Measurements from ENCODE around the gene MYOD1. TPM values are rescaled to one million over a fixed set of nuclear protein-coding genes. Genes with fewer than 3 reads are reported as not detected.
A peak's percentile ranks its signal among the peaks of the same experiment; 100 is the strongest.

Gene MYOD1
- total and polyA plus RNA-seq, 2 of the 13 experiments (the other 11 are each of a cell fraction or from before 2014, with no cell fraction given) = not detected

- 0 out of 2 replicates have a peak, but pooled peaks have one; percentile 27 for TF ChIP-seq ZBTB25 (CRISPR knock-in tag; IDR thresholded peaks at IDR 0.05)
- no peak for TF ChIP-seq RORA (CRISPR knock-in tag; IDR thresholded peaks at IDR 0.05)
- 0 out of 2 replicates have a peak, but pooled peaks have one; percentile 43 for TF ChIP-seq ZNF646 (CRISPR knock-in tag; IDR thresholded peaks at IDR 0.05)
- TF ChIP-seq ZNF777 (CRISPR knock-in tag; IDR thresholded peaks at IDR 0.05) = 0 out of 2 replicates have a peak, but pooled peaks have one; percentile 10
- 0 out of 2 replicates have a peak, but pooled peaks have one; percentile 2 for TF ChIP-seq MAX (IDR thresholded peaks at IDR 0.05)
- TF ChIP-seq ZBTB40 (IDR thresholded peaks at IDR 0.05) = no peak
- no peak for TF ChIP-seq ZBTB40 (CRISPR knock-in tag; IDR thresholded peaks at IDR 0.05)
Observed at GRCh38 chr11:17734986-17735817, 15.8 kb downstream of the MYOD1 start (continued).
